Cardiac fibroblast (primary cell): ENCODE results near the gene ACCSL.

Experiments
- DNase-seq, 2 donors: peaks; one replicate each; pipeline versions ENCODE4 v3.0.0 to v3.0.0-alpha.2; 2010; ENCODE audit warnings: low read depth in 2 of 2
- H3K4me3 ChIP-seq, 2 donors: replicated peaks in 1 of 2; 1 replicate in 1 of 2; 2 replicates in 1 of 2; pipeline ENCODE4 v1.5.1; 2011; ENCODE audit warnings: low read depth in 2 of 2, low read length in 2 of 2, mild to moderate bottlenecking in 2 of 2, moderate library complexity in 1 of 2
- CTCF ChIP-seq: IDR thresholded peaks from one replicate; pipeline ENCODE4 v1.5.1; 2011; ENCODE audit warnings: low read depth, mild to moderate bottlenecking, low read length, inconsistent platforms

The ACCSL gene

GRCh38 chr11:44010789-44011251 is 37.0 kb upstream of the ACCSL start:
- H3K4me3 ChIP-seq = no peak overlapping the region
- peak in 1 of 2 donors; percentile 41 for DNase-seq
- TF ChIP-seq CTCF = no peak

GRCh38 chr11:44011797-44012196 is 36.0 kb upstream of the ACCSL start:
- TF ChIP-seq CTCF = no peak
- peak in 1 of 2 donors; percentile 74 for DNase-seq
- H3K4me3 ChIP-seq = no peak overlapping the region

- peak; percentile 25 to 79 for DNase-seq
- no peak overlapping the region for H3K4me3 ChIP-seq
- no peak for TF ChIP-seq CTCF
These were observed 32.7 kb upstream of the ACCSL start for GRCh38 chr11:44014968-44015623.

- no peak for TF ChIP-seq CTCF
- no peak overlapping the region for H3K4me3 ChIP-seq
- no peak for DNase-seq
These were observed 32.2 kb upstream of the ACCSL start for GRCh38 chr11:44015624-44016007.

GRCh38 chr11:44016131-44016530 is 31.6 kb upstream of the ACCSL start:
- H3K4me3 ChIP-seq = no peak overlapping the region
- no peak for TF ChIP-seq CTCF
- peak; percentile 80 to 93 for DNase-seq

GRCh38 chr11:44016546-44017442 is 31.0 kb upstream of the ACCSL start:
- TF ChIP-seq CTCF = no peak
- DNase-seq = peak in 1 of 2 donors; percentile 32
- no peak overlapping the region for H3K4me3 ChIP-seq
